ENCODE results near the gene NOP53. TPM values are rescaled to one million over a fixed set of nuclear protein-coding genes. Genes with fewer than 3 reads are reported as not detected.
"Not testable (repeated sequence)": the region's sequence is repeated elsewhere in the genome, so short reads cannot be mapped to it uniquely, and the experiment has no call there.

The NOP53 gene
- 100 to 1,000 TPM; 327 to 363 (median 362) TPM for polyA plus RNA-seq (ENCODE audit: insufficient read length in 3 of 3)

- peak; percentile 93 to 95 (median 93) for DNase-seq (ENCODE audit: low read depth in 3 of 3, low spot score in 2 of 3)
Measured at GRCh38 chr19:47745010-47745901, at the start of gene NOP53. NOP53 (plus strand) TSS chr19:47745546; CDS start chr19:47745560, 14 bp downstream.

DNA sequence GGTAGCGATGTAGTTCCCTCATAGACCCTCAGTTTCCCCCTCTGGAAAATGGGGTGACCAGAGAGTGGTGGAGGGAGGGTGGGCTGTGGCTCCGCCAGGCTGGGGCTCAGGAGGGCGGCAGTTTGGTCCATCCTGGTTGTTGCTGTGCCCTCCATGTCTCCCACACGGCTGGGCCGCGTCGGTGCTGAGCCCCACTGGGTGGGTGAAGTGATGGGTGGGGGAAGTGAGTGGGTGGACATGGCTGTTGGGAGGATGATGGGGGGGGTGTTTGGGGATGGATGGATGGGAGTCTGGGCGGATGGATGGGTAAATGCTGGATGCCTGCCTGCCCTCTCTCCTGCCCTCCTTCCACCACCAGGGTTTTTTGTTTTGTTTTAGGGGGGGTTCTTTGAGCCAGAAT, 48.7 kb upstream of the NOP53 start:
- no peak for DNase-seq (ENCODE audit: low read depth in 3 of 3, low spot score in 2 of 3)

GRCh38 chr19:47697863-47698609, 47.3 kb upstream of the NOP53 start:
- DNase-seq (ENCODE audit: low read depth in 3 of 3, low spot score in 2 of 3) = peak in 1 of 3 donors; percentile 51

DNA sequence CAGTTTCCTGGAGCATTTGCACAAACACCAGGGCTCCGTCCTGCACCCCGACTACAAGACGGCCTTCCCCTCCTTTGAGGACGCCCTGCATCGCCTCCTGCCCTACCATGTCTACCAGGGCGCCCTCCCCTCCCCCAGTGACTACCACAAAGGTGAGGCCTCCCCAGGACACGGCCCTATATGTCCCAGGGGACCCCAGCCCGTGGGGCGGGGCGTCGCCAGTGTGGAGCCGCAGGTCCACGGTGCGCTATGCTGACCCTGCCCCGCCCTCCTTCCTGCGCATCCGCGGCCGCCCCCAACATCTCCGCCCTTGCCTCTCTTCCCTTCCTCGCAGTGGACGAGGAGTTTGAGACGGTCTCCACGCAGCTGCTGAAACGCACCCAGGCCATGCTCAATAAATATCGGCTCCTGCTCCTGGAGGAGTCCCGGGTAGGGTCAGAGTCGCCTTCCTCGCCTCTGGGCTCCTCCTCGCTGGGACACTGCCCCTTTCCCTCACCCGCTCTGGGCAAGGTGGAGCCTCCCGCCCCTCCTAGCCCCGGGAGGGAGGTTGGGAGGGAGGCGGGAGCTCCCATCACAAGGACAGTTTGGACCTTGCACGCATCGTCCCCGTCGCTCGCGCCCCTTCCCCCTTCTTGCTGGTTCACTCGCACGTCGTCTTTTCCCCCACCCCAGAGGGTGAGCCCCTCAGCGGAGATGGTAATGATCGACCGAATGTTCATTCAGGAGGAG, 46.6 kb upstream of the NOP53 start:
- DNase-seq (ENCODE audit: low read depth in 3 of 3, low spot score in 2 of 3) = no peak

GRCh38 chr19:47699360-47699917, 45.9 kb upstream of the NOP53 start:
- DNase-seq (ENCODE audit: low read depth in 3 of 3, low spot score in 2 of 3) = no peak

DNA sequence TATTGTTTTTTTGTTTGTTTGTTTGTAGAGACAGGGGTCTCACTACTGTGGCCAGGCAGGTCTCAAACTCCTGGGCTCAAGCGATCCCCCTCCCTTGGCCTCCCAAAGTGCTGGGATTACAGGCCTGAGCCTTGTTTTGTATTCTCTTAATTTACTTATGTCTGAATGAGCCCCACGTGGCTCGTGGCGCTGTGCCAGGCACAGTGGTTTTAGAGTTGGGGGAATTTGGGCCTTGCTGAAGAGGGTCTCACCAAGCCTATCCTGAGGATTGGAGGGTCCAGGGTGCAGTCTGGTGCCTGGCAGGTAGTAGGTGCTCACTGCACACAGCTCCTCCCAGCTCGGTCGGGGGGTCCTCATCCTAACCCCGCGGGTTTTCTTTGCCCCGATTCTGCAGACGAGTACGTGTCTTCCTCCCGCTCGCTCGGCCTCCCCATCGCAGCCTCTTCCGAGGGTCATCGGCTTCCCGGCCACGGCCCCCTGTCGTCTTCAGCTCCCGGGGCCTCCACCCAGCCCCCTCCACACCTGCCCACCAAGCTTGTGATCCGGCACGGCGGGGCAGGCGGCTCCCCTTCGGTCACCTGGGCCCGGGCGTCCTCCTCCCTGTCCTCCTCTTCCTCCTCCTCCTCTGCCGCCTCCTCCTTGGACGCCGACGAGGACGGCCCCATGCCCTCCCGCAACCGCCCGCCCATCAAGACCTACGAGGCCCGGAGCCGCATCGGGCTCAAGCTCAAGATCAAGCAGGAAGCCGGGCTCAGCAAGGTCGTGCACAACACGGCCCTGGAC, 44.2 kb upstream of the NOP53 start:
- DNase-seq (ENCODE audit: low read depth in 3 of 3, low spot score in 2 of 3) = no peak

GRCh38 chr19:47701717-47702552, 43.4 kb upstream of the NOP53 start:
- DNase-seq (ENCODE audit: low read depth in 3 of 3, low spot score in 2 of 3) = no peak

GRCh38 chr19:47702671-47703070, 42.7 kb upstream of the NOP53 start:
- no peak for DNase-seq (ENCODE audit: low read depth in 3 of 3, low spot score in 2 of 3)

GRCh38 chr19:47703301-47703700, 42.0 kb upstream of the NOP53 start:
- no peak for DNase-seq (ENCODE audit: low read depth in 3 of 3, low spot score in 2 of 3)

- no peak for DNase-seq (ENCODE audit: low read depth in 3 of 3, low spot score in 2 of 3)
Measured at GRCh38 chr19:47704024-47704423, 41.3 kb upstream of the NOP53 start.

GRCh38 chr19:47704656-47705055, 40.7 kb upstream of the NOP53 start:
- DNase-seq (ENCODE audit: low read depth in 3 of 3, low spot score in 2 of 3) = no peak

DNA sequence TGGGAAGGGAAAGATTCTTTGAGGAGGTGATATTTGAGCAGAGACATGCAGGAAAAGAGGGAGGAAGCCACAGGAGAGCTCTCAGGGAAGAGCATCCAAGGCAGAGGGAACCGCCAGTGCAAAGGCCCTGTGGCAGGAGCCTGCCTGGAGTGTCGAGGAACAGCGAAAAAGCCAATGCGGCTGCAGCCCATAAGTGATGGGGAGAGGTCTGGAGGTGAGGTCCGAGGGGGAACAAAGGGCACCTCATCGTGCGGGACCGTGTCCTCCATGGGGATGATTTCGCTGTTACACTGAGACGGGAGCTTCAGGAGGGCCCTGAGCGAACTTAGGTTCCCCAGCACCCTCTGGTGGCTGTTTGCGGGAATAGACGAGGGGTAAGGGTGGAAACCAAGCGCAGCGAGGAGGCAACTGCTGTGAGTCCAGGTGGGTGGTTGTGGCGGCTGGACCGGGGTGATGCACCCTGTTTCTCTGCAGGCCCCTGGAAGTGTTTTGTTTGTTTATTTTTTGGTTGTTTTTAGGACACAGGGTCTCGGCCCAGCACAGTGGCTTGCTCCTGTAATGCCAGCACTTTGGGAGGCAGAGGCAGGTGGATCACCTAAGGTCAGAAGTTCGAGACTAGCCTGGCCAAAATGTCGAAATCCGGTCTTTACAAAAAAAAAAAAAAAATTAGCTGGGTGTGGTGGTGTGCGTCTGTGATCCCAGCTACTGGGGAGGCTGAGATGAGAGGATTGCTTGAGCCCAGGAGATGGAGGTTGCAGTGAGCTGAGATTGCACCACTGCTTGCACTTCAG, 38.0 kb upstream of the NOP53 start:
- peak in 1 of 3 donors; percentile 57 for DNase-seq (ENCODE audit: low read depth in 3 of 3, low spot score in 2 of 3)

- no peak for DNase-seq (ENCODE audit: low read depth in 3 of 3, low spot score in 2 of 3)
Measured at GRCh38 chr19:47711652-47712242, 33.6 kb upstream of the NOP53 start.

DNA sequence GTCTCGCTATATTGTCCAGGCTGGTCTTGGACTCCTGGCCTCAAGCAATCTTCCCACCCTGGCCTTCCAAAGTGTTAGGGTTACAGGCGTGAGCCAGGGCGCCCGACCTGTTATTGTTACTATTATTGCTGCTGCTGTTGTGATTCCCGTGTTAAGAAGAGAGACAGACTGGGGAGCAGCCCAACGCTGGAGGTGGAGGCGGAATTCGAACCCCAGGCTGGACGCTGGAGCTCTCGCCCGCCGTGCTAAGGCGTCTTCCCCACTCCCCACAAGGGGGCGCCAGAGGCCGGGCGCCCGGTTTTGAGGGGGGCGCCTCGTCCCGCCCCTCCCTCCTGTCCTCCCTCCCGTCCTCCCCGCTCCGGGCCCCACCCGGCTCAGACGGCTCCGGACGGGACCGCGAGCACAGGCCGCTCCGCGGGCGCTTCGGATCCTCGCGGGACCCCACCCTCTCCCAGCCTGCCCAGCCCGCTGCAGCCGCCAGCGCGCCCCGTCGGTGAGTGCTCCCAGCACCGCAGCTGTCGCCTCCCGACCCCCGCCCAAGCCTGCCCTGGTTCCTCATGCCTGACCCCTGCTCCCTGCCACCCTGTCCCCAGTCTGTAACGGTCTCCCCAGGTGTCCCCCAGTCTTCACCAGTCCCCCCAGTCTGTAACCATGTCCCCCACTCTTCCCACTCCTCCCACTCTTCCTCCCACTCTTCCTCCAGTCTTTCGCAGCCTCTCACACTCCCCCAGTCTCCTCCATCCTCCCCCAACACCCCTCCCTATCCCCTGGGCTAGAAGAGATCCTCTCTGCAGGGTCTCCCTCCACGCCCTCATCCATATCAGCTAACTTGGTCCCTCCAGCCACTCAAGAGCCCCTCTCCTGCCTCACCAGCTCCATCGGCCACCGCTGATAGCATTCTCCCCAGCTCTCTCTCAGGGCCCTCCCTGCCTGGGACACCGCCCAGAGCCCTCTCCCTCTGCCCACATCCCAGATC, 32.0 kb upstream of the NOP53 start, which contains the start of gene EHD2:
Gene EHD2, plus strand, starts transcription at position 377 of the 976 bp plus-strand sequence. CDS start 3,191 bp downstream, outside the sequence.
- DNase-seq (ENCODE audit: low read depth in 3 of 3, low spot score in 2 of 3) = no peak

- DNase-seq (ENCODE audit: low read depth in 3 of 3, low spot score in 2 of 3) = no peak
Measured at GRCh38 chr19:47714339-47714738, 31.0 kb upstream of the NOP53 start.

GRCh38 chr19:47714855-47715254, 30.5 kb upstream of the NOP53 start:
- DNase-seq (ENCODE audit: low read depth in 3 of 3, low spot score in 2 of 3) = not testable (repeated sequence)
